ENCODE data around the gene SHANK3.

Gene SHANK3

DNA sequence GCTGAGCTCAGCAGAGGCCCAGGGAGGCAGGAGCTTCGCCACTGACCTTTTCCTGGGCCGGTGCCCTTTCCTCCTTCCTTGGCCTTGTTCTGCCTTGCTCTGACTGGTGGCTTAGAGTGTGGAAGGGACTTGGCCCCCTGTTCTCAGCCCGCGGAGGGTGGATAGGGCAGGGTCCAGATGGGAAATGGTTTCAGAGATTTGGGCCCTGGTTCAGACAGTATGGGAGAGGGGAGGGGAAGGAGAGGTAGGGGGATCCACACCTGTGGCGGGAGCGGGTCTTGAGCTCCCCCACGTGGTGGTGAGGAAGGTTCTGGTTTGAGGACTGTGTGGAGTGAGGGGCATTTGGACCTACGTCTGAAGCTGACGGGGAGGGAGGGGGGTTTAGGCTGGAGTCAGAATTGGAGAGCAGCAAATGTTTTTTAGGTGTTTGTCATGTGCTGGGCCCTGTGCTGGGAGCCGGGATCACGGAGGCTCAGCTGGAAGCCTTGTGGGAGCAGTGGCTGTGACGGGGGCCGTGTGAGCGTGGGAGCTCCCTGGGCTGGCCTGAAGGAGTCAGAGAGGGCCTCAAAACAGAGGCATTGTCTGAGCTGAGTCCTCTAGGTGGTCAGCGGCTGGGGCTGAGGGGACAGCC is 27.2 kb downstream of the SHANK3 start:
- DNase-seq (ENCODE audit: low read depth) = no peak

- no peak for DNase-seq (ENCODE audit: low read depth)
These were observed 27.9 kb downstream of the SHANK3 start for GRCh38 chr22:50700387-50701075.

DNA sequence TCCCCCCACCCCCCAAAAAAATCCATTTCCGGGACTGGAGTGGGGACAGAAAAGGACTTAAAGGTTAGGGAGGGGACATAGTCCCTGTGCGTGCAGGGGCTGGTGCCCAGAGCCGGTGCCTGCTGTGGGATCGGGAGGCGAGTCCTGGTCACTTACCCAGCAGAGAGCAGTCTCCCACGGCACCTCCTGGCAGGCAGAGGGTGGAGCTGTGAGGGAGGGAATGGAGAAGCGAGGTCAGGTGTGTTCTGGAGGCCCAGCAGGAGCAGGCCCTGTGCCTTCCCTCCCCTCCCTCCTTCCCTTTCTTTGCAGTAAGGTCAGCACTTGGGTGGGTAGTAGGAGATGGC is 28.4 kb downstream of the SHANK3 start:
- no peak for DNase-seq (ENCODE audit: low read depth)

- no peak for DNase-seq (ENCODE audit: low read depth)
These were observed 29.0 kb downstream of the SHANK3 start for GRCh38 chr22:50701428-50702154.

GRCh38 chr22:50702261-50702671 is 29.6 kb downstream of the SHANK3 start:
- no peak for DNase-seq (ENCODE audit: low read depth)

- DNase-seq (ENCODE audit: low read depth) = no peak
These were observed 30.4 kb downstream of the SHANK3 start for GRCh38 chr22:50702821-50703725.

GRCh38 chr22:50703726-50704509 is 31.3 kb downstream of the SHANK3 start:
- no peak for DNase-seq (ENCODE audit: low read depth)

- DNase-seq (ENCODE audit: low read depth) = no peak
These were observed 32.0 kb downstream of the SHANK3 start for GRCh38 chr22:50704510-50705218.

GRCh38 chr22:50705219-50705691 is 32.6 kb downstream of the SHANK3 start:
- DNase-seq (ENCODE audit: low read depth) = no peak

DNA sequence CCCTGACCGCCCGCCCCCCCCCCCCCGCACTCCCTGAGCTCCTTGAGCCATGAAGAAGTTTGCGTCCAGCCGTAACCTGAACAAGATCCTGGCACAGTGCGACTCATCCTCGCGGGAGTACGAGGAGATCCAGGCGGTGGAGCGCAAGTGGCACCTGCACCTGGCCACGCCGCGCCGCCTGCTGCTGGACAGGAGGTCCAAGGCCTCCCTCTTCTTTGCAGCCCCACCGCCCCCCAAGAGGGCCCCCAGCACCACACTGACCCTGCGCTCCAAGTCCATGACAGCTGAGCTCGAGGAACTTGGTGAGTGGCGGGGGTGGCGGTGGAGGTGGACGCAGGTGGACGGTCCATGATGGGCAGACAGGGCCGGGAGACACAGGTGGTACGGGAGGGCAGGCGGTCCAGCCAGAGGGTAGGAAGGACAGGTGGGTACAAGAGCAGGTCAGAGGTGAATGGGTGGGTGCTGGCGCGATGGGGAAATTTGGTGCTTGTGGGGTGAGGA is 33.3 kb downstream of the SHANK3 start:
- DNase-seq (ENCODE audit: low read depth) = no peak

GRCh38 chr22:50706481-50707125 is 34.0 kb downstream of the SHANK3 start:
- no peak for DNase-seq (ENCODE audit: low read depth)

DNA sequence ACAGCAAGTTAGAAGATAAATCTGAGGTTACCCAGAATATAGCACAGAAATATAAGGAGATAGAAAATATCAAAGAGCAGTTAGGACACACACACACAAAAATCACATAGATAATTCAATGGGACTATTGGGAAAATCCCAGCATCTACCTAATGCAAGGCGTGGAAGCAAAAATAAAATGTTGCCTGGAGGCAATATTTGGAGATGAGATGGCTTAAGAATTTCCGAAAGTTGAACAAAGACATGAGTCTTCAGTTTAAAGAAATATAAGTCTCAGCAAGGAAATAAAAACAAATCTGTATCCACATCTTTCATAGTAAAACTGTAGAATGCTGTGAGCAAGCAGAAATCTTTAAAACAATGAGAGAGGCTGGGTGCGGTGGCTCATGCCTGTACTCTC is 35.9 kb downstream of the SHANK3 start:
- no peak for DNase-seq (ENCODE audit: low read depth)

- no peak for DNase-seq (ENCODE audit: low read depth)
These were observed 36.4 kb downstream of the SHANK3 start for GRCh38 chr22:50708996-50709395.

DNA sequence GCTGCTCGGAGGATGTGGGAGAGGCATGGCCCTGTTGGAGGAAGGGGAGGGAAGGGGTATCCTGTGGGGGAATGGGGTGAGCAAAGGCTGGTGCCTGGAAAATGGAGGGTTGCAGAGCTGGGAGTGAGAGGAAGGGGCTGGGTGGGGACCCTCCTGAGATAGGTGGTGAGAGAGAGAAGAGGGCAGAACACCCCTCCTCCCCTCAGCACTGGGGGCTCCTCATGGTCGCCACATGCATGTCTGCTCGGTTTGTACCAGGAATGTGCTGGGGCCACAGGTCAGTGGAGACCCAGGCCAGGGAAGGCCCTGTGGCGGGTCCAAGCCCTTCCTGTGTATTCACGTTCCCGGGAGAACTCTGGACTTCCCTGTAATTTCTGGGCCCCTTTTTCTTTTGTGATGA is 37.6 kb downstream of the SHANK3 start:
- DNase-seq (ENCODE audit: low read depth) = no peak

- no peak for DNase-seq (ENCODE audit: low read depth)
These were observed 38.3 kb downstream of the SHANK3 start for GRCh38 chr22:50710886-50711285.

DNA sequence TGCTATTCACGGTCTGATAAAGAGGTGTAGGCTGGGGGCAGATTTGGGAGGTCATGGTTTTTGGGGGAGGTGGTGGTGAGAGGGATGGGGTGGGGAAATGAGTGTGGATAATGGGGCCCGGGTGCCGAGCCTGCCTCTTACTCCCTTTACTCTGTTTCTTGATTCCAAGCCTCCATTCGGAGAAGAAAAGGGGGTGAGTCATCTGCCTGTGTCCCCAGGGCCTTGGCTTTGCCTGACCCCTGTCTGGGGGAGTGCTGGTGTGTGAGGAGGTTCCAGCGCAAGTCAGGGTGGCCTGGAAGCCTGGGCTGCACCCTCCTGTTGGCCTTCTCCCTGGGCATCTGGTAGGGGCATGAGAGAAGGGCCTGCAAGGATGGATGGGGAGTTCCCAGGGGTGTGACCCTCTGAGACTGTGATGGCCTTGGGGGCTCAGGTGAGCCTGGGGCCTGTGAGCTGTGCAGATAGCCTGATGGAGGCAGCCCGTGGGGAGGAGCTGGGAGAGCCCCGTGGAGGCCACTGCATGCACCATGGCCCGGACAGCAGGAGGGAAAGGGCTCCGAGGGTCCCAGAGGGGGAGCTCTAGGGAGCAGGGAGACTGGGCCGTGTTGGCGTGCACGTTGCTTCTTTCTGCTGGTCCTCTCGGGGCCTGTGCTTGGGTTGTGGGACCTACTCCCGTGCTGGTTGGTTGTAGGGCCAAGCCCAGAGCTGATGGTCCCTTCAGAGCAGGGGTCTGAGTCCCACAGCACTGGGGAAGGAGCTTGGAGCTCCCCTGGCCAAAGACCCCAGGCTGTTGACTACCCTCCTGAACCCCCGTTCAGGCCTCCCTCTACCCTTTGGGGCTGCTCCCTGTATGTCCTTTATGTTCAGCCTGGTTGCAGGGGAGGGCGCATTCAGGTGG is 39.1 kb downstream of the SHANK3 start:
- DNase-seq (ENCODE audit: low read depth) = no peak

- no peak for DNase-seq (ENCODE audit: low read depth)
These were observed 39.9 kb downstream of the SHANK3 start for GRCh38 chr22:50712341-50713007.

DNA sequence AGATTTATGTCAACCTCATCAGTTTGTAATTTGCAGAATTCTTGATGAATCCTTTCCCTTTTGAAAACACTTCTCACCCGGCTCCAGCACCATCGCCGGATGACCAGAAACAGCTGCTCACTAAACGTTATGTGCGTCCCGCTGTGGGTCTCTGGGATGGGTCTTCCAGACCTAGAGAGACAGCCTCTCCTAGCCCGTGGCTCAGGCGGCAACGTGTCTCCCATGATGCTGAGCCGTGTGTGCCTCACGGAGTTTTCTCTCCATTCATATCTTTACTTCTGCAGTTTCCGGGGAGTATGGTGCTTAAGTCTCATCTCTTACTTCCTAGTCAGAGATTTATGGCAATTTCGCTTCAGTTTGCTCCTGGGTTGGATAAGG is 40.4 kb downstream of the SHANK3 start:
- DNase-seq (ENCODE audit: low read depth) = no peak

Data from CMK (cell line).